Activated CD4-positive, alpha-beta memory T cell treated with anti-CD3 and anti-CD28 coated beads for 36 hours (primary cell): Measurements from ENCODE around the gene RDM1. TPM values are rescaled to one million over a fixed set of nuclear protein-coding genes. Genes with fewer than 3 reads are reported as not detected.

Experiments
- total RNA-seq, 2 experiments: library from RNA; stranded (reverse); gene quantifications; one replicate each; pipeline ENCODE4 v1.2.3, GENCODE V29; 2021

The RDM1 gene
- total RNA-seq, 2 experiments from 2014 or later, result 10.4 to 10.6 TPM

Other genes with a start within 250 kb of the RDM1 start
- gene RASL10B, start 199.1 kb downstream of the RDM1 start, total RNA-seq, result under 1 TPM; 0.26 to 0.73 TPM
- not detected for gene GAS2L2, start 177.5 kb downstream of the RDM1 start, total RNA-seq
- gene C17orf50, start 169.9 kb downstream of the RDM1 start, total RNA-seq, result not detected
- not detected for gene MMP28, start 135.1 kb downstream of the RDM1 start, total RNA-seq
- 100 to 1,000 TPM; 269 to 271 TPM for gene TAF15, start 121.3 kb downstream of the RDM1 start, total RNA-seq
- under 1 TPM; 0.24 to 0.27 TPM for gene HEATR9, start 61.9 kb downstream of the RDM1 start, total RNA-seq
- gene CCL5, start 50.4 kb downstream of the RDM1 start, total RNA-seq, result 100 to 1,000 TPM; 120 to 133 TPM
- not detected for gene LYZL6, start 12.9 kb upstream of the RDM1 start, total RNA-seq
- gene CCL16, start 50.7 kb upstream of the RDM1 start, total RNA-seq, result not detected
- gene CCL14, start 56.0 kb upstream of the RDM1 start, total RNA-seq, result not detected
- not detected for gene CCL15, start 70.8 kb upstream of the RDM1 start, total RNA-seq
- not detected for gene CCL23, start 87.2 kb upstream of the RDM1 start, total RNA-seq
- under 1 TPM in 1 of 2 experiments, not detected in 1; 0.52 TPM for gene CCL18, start 133.5 kb upstream of the RDM1 start, total RNA-seq
- gene CCL3, start 159.4 kb upstream of the RDM1 start, total RNA-seq, result 100 to 1,000 TPM; 981 to 989 TPM
- 100 to 1,000 TPM; 917 to 966 TPM for gene CCL4, start 173.1 kb upstream of the RDM1 start, total RNA-seq
- gene TBC1D3B, start 245.9 kb upstream of the RDM1 start, total RNA-seq, result 1 to 10 TPM; 5.6 to 8.1 TPM